Loucy (cell line): Measurements from ENCODE around the gene GLRB.

Experiments
- H2AFZ ChIP-seq: fragments of 200-600 bp; sonication (generic); 2 replicates; pipeline ENCODE4 v1.6.0; 2016; ENCODE audit warnings: antibody characterized with exemption, mild to moderate bottlenecking, low read length, moderate library complexity
- H3F3A ChIP-seq: fragments of 200-600 bp; 2 replicates; pipeline ENCODE4 v1.6.0; 2016; ENCODE audit warnings: antibody characterized with exemption, low read depth, mild to moderate bottlenecking
- H3K27me3 ChIP-seq: fragments of 200-600 bp; sonication (generic); 2 replicates; pipeline ENCODE4 v1.6.1; 2014; ENCODE audit warnings: low read length, mild to moderate bottlenecking; ENCODE audit not compliant: insufficient read depth, poor library complexity, severe bottlenecking
- H3K36me3 ChIP-seq: fragments of 200-600 bp; sonication (generic); 2 replicates; pipeline ENCODE4 v1.6.1; 2016; ENCODE audit warnings: low read length; ENCODE audit not compliant: insufficient read depth
- H3K4me1 ChIP-seq: fragments of 200-600 bp; sonication (generic); 2 replicates; pipeline ENCODE4 v1.5.1; 2014; ENCODE audit warnings: low read length, mild to moderate bottlenecking; ENCODE audit not compliant: insufficient read depth, poor library complexity, severe bottlenecking
- H3K4me2 ChIP-seq: fragments of 200-600 bp; sonication (generic); 2 replicates; pipeline ENCODE4 v1.6.0; 2014; ENCODE audit warnings: antibody characterized with exemption, low read length, low read depth, mild to moderate bottlenecking; ENCODE audit not compliant: poor library complexity, severe bottlenecking
- H3K4me3 ChIP-seq: fragments of 200-600 bp; sonication (generic); 2 replicates; pipeline ENCODE4 v1.5.1; 2014; ENCODE audit warnings: low read length, mild to moderate bottlenecking, mixed read lengths; ENCODE audit not compliant: poor library complexity, severe bottlenecking
- H3K79me2 ChIP-seq: fragments of 200-600 bp; sonication (generic); 2 replicates; pipeline ENCODE4 v1.6.1; 2014; ENCODE audit warnings: low read length; ENCODE audit not compliant: insufficient read depth
- H3K9ac ChIP-seq: fragments of 200-600 bp; sonication (generic); 2 replicates; pipeline ENCODE4 v1.6.0; 2014; ENCODE audit warnings: mild to moderate bottlenecking, low read depth, low read length, moderate library complexity; ENCODE audit not compliant: poor library complexity, severe bottlenecking
- H3K9me2 ChIP-seq: fragments of 200-600 bp; sonication (generic); replicated peaks from 2 replicates; pipeline ENCODE4 v1.6.1; 2016; ENCODE audit warnings: low read depth, low read length, mixed read lengths
- H3K9me3 ChIP-seq: fragments of 200-600 bp; sonication (generic); 2 replicates; pipeline ENCODE4 v1.6.1; 2014; ENCODE audit warnings: mild to moderate bottlenecking, antibody characterized with exemption, low read length, low read depth; ENCODE audit not compliant: insufficient read depth
- H4K20me1 ChIP-seq: fragments of 200-600 bp; sonication (generic); 2 replicates; pipeline ENCODE4 v1.6.0; 2014; ENCODE audit warnings: antibody characterized with exemption, low read length, mild to moderate bottlenecking; ENCODE audit not compliant: insufficient read depth, poor library complexity, severe bottlenecking
- EZH2phosphoT487 ChIP-seq: fragments of 200-600 bp; IDR thresholded peaks from 2 replicates; pipeline ENCODE4 v1.6.1; 2018; ENCODE audit warnings: antibody characterized with exemption, mild to moderate bottlenecking, moderate library complexity, borderline replicate concordance
- TF ChIP-seq, protein P1 (sequence below): fragments of 200-600 bp; sonication (generic); conservative IDR thresholded peaks from 2 replicates; pipeline ENCODE4 v1.5.1; 2014; ENCODE audit warnings: mild to moderate bottlenecking, antibody characterized with exemption, low read length

The GLRB gene

DNA sequence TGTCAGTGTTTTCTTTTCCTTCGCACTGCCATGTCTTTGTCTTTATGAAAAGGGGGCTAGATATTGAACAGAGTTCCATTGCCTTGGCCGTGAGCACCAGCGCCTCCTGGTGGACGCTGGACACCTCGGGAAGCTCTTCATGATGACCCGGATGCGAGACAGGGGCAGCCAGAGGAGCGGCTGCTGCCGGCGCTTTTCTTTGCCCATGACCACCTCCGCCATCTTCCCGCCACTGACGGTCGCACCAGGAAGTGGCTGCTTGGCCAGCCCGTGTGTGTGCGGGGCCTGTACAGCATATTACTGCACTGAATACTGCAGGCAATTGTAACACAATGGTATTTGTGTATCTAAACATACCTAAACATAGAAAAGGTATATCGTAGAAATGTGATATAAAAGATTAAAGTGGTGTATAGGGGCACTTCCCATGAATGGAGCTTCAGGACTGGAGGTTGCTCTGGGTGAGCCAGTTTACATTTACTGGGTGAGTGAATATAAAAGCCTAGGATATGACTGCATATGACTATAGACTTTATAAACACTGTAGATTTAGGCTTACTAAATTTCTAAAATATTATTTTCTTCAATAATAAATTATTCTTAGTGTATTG, 128.8 kb downstream of the GLRB start:
- Histone ChIP-seq H3K9ac (no peak overlapping the region), H3K9me2 (no peaks in the 10 kb centered on the region), H3K4me1 (no peaks in the 10 kb centered on the region), H3K9me3 (no peaks in the 10 kb centered on the region; the same call in 1 of the 2 replicates), H3F3A (no peaks in the 10 kb centered on the region), H3K4me2 (no peak overlapping the region), H3K36me3 (no peaks in the 10 kb centered on the region), H4K20me1 (no peaks in the 10 kb centered on the region), H3K79me2 (no peaks in the 10 kb centered on the region), H3K27me3 (no peaks in the 10 kb centered on the region), H3K4me3 (no peak overlapping the region), H2AFZ (no peak overlapping the region)
- TF ChIP-seq EZH2phosphoT487, result no peak
- TF ChIP-seq, protein P1, sequence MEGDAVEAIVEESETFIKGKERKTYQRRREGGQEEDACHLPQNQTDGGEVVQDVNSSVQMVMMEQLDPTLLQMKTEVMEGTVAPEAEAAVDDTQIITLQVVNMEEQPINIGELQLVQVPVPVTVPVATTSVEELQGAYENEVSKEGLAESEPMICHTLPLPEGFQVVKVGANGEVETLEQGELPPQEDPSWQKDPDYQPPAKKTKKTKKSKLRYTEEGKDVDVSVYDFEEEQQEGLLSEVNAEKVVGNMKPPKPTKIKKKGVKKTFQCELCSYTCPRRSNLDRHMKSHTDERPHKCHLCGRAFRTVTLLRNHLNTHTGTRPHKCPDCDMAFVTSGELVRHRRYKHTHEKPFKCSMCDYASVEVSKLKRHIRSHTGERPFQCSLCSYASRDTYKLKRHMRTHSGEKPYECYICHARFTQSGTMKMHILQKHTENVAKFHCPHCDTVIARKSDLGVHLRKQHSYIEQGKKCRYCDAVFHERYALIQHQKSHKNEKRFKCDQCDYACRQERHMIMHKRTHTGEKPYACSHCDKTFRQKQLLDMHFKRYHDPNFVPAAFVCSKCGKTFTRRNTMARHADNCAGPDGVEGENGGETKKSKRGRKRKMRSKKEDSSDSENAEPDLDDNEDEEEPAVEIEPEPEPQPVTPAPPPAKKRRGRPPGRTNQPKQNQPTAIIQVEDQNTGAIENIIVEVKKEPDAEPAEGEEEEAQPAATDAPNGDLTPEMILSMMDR, result peak; percentile 63

DNA sequence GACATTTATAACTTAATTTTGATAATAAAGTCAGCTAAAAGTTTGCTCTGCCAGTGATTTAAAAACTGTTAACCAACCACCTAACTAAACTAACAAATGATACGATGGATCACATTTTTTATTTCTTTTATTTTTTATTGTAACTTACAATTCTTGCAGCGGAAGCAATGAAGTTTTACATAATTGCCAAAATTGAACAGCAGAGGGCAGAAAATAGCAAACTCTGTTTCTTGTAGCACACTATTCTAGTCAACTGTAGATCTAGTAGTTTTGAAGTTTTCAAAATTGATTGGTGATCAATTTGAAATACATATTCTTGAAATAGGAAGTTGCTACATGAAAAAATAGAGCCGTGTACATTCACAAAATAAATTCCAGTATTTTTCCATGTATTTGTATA, 141.8 kb downstream of the GLRB start:
- H3K27me3 ChIP-seq, result no peaks in the 10 kb centered on the region
- H4K20me1 ChIP-seq, result no peaks in the 10 kb centered on the region
- H3K9me2 ChIP-seq, result no peaks in the 10 kb centered on the region
- H3F3A ChIP-seq, result no peaks in the 10 kb centered on the region
- no peaks in the 10 kb centered on the region for H3K4me1 ChIP-seq
- no peaks in the 10 kb centered on the region for H3K36me3 ChIP-seq
- no peak overlapping the region for H2AFZ ChIP-seq
- TF ChIP-seq EZH2phosphoT487, result no peak
- TF ChIP-seq, protein P1, result peak; percentile 69
- no peak overlapping the region for H3K4me3 ChIP-seq
- H3K4me2 ChIP-seq, result no peak overlapping the region
- H3K79me2 ChIP-seq, result no peaks in the 10 kb centered on the region
- no peak overlapping the region for H3K9ac ChIP-seq
- H3K9me3 ChIP-seq, result no peaks in the 10 kb centered on the region

DNA sequence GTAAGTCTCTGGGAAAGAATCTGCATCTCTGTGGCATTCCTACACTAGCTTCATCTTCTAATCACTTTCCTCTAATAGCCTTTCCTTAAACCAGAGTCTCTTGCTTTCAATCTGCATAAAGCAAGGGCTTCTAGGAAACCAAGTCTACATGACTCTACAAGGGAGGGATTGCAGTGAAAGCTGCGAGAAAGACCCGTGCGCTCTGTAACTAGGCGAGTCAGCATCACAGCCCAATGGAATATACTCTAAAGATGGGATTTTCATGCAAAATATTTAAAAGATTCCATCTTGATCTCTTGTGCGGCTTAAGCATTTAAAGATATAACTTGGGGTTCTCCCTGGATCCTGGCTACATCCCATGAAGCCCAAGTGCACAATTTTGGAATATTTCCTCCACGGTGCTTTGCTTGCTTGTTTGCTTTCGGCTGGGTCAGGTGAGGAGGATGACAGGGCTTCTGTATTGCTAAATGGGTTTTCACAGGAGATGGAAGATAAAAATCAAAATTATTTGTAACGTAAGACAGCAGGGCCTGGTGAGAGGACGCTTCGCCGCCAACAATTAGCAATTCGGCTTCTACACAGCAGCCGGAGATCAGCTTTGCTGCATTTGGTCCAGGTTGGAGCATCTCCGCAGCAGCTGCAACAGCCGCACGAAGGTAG, 143.9 kb downstream of the GLRB start:
- H3K4me3 ChIP-seq, result no peak overlapping the region
- no peaks in the 10 kb centered on the region for H3F3A ChIP-seq
- H3K9ac ChIP-seq, result no peak overlapping the region
- no peaks in the 10 kb centered on the region for H3K27me3 ChIP-seq
- no peaks in the 10 kb centered on the region for H3K9me2 ChIP-seq
- no peaks in the 10 kb centered on the region for H3K4me1 ChIP-seq
- H4K20me1 ChIP-seq, result no peaks in the 10 kb centered on the region
- TF ChIP-seq, protein P1, result no peak
- TF ChIP-seq EZH2phosphoT487, result no peak
- no peaks in the 10 kb centered on the region for H3K36me3 ChIP-seq
- no peaks in the 10 kb centered on the region for H3K79me2 ChIP-seq
- H2AFZ ChIP-seq, result no peak overlapping the region
- H3K4me2 ChIP-seq, result no peak overlapping the region
- H3K9me3 ChIP-seq, result no peaks in the 10 kb centered on the region
